Activated CD4-positive, alpha-beta T cell treated with anti-CD3 and anti-CD28 coated beads for 36 hours (primary cell): Measurements from ENCODE around the gene GARIN5A. TPM values are rescaled to one million over a fixed set of nuclear protein-coding genes. Genes with fewer than 3 reads are reported as not detected.

Experiments
- ATAC-seq: fragments of 200-7000 bp; cut with Tn5 transposase; one replicate; pipeline ENCODE4 v1.10.0; 2021; ENCODE audit warnings: mild to moderate bottlenecking, moderate library complexity
- CTCF ChIA-PET: fragments of 350-600 bp; sonication (Branson Sonifier 250); formaldehyde crosslinking; loops from one replicate; lab custom pipeline; 2021; ENCODE audit warnings: antibody characterized with exemption; lab: Charles Lee
- POLR2A ChIA-PET: fragments of 350-600 bp; sonication (Branson Sonifier 250); formaldehyde crosslinking; loops from one replicate; lab custom pipeline; 2021; ENCODE audit warnings: antibody characterized with exemption, inconsistent platforms; lab: Charles Lee
- DNase-seq: peaks from one replicate; pipeline ENCODE4 v3.0.0-alpha.2; 2020
- H3K27ac Mint-ChIP-seq: one replicate; pipeline ENCODE4 v1.8.0; 2021; ENCODE audit warnings: mixed read lengths
- H3K27me3 Mint-ChIP-seq: one replicate; pipeline ENCODE4 v1.8.0; 2021; ENCODE audit warnings: mixed read lengths
- H3K36me3 Mint-ChIP-seq: one replicate; pipeline ENCODE4 v1.8.0; 2021; ENCODE audit warnings: low read depth, mixed read lengths
- H3K4me1 Mint-ChIP-seq: one replicate; pipeline ENCODE4 v1.8.0; 2021; ENCODE audit warnings: mixed read lengths
- H3K4me3 Mint-ChIP-seq: one replicate; pipeline ENCODE4 v1.8.0; 2021; ENCODE audit warnings: mild to moderate bottlenecking, moderate library complexity, mixed read lengths
- H3K9me3 Mint-ChIP-seq: one replicate; pipeline ENCODE4 v1.8.0; 2021; ENCODE audit warnings: low read depth, mixed read lengths
- intact Hi-C, 2 experiments: fragments of 100-400 bp; cut with DNase I in 1 of 2; cut with micrococcal nuclease in 1 of 2; formaldehyde crosslinking; loops; one replicate each; pipeline versions ENCODE4 v1.14.2 to v1.15.1; 2022 to 2024; cut with DNase I, micrococcal nuclease
- total RNA-seq, 2 experiments: library from RNA; stranded (reverse); gene quantifications; one replicate each; pipeline ENCODE4 v1.2.3, GENCODE V29; 2021

Gene GARIN5A
- total RNA-seq, 2 experiments from 2014 or later = 0.48 to 0.58 TPM

DNA sequence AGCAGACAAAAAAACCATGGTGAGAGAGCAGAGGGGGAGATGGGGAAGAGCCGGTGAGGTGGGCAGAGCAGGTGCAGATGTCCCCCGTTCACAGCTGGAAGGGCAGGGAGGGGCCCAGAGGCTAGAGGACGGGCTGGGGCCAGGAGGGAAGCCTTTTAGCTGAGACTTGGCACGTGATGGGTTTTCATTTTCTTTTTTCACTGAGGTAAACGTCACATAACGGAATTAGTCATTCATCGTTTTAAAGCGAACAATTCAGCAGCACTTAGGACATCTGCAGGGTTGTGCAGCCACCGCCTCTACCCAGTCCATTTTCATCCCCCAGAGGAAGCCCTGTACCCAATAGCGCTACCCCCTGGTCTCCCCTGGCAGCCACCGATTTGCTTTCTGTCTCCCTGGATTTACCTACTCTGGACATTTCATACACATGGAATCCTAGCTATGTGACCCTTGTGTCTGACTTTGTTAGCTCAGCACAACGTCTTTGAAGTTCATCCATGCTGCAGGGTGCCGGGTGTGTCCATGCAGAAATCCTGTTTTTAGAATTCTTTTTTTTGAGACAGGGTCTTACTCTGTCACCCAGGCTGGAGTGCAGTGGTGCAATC, 16.4 kb downstream of the GARIN5A start:
- intact Hi-C loops = no loop called here
- peak; percentile 52 for DNase-seq
- Mint-ChIP-seq H3K36me3 (no peaks in the 10 kb centered on the region), H3K4me3 (no peak overlapping the region), H3K9me3 (no peaks in the 10 kb centered on the region), H3K27me3 (peaks cover 25% of the 10 kb centered on the region), H3K27ac (peak overlapping the region; percentile 66), H3K4me1 (peaks cover 16% of the 10 kb centered on the region)
- CTCF ChIA-PET = interaction anchor here (0.6 to 2.7 kb wide), 19 partner anchors 10 to 462 kb away, joined by 3 to 22 read pairs (median 4); no protein-coding TSS in a partner anchor
- POLR2A ChIA-PET = no interaction called here
- peak; percentile 83 for ATAC-seq

- ChIA-PET POLR2A (no interaction called here), CTCF (interaction anchor here (1.5 to 2.7 kb wide), 4 partner anchors 28 to 324 kb away, joined by 4 to 22 read pairs (median 6); no protein-coding TSS in a partner anchor)
- Mint-ChIP-seq H3K9me3 (no peaks in the 10 kb centered on the region), H3K4me3 (no peak overlapping the region), H3K27ac (peak overlapping the region; percentile 66), H3K27me3 (peaks cover 23% of the 10 kb centered on the region), H3K4me1 (peaks cover 16% of the 10 kb centered on the region), H3K36me3 (no peaks in the 10 kb centered on the region)
- DNase-seq (no peak), ATAC-seq (no peak)
- intact Hi-C loops = no loop called here
Observed at GRCh38 chr19:50459638-50460037, 17.0 kb downstream of the GARIN5A start.

DNA sequence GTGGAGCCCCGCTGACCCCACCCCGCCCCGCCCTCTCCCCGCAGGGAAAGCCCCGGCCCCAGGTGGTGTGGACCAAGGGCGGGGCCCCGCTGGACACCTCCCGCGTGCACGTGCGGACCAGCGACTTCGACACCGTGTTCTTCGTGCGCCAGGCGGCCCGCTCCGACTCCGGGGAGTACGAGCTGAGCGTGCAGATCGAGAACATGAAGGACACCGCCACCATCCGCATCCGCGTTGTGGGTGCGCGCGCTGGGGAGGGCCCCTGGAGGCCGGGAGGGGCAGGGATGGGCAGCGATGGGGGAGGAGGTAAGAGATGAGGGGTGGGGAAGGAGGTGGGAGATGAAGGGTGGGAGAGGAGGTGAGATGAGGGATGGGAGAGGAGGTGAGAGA, 17.6 kb downstream of the GARIN5A start:
- POLR2A ChIA-PET = no interaction called here
- no peaks in the 10 kb centered on the region for H3K9me3 Mint-ChIP-seq

GRCh38 chr19:50458396-50459066, 18.1 kb downstream of the GARIN5A start:
- Mint-ChIP-seq H3K9me3 (no peaks in the 10 kb centered on the region), H3K4me1 (peaks cover 16% of the 10 kb centered on the region), H3K27me3 (peaks cover 23% of the 10 kb centered on the region), H3K27ac (no peak overlapping the region), H3K4me3 (no peak overlapping the region), H3K36me3 (no peaks in the 10 kb centered on the region)
- ChIA-PET POLR2A (no interaction called here), CTCF (interaction anchor here (1.3 kb wide), 1 partner anchor 310 kb away, joined by 4 read pairs; no protein-coding TSS in a partner anchor)
- ATAC-seq (no peak), DNase-seq (no peak)
- intact Hi-C loops = no loop called here

More for the DNA sequence above, 17.6 kb downstream of the GARIN5A start:
- Mint-ChIP-seq H3K4me3 (no peak overlapping the region), H3K27me3 (peaks cover 23% of the 10 kb centered on the region), H3K36me3 (no peaks in the 10 kb centered on the region), H3K27ac (no peak overlapping the region), H3K4me1 (peaks cover 16% of the 10 kb centered on the region)
- ATAC-seq (no peak), DNase-seq (no peak)
- CTCF ChIA-PET = no interaction called here
- intact Hi-C loops = no loop called here

- no peaks in the 10 kb centered on the region for H3K36me3 Mint-ChIP-seq
- DNase-seq (no peak), ATAC-seq (no peak)
- ChIA-PET CTCF (interaction anchor here (0.9 to 1.3 kb wide), 2 partner anchors 16 to 309 kb away, joined by 3 to 4 read pairs; no protein-coding TSS in a partner anchor), POLR2A (no interaction called here)
- H3K27me3 Mint-ChIP-seq = peaks cover 21% of the 10 kb centered on the region
- peaks cover 16% of the 10 kb centered on the region for H3K4me1 Mint-ChIP-seq
- intact Hi-C loops = no loop called here
- H3K27ac Mint-ChIP-seq = no peak overlapping the region
- H3K9me3 Mint-ChIP-seq = no peaks in the 10 kb centered on the region
- no peak overlapping the region for H3K4me3 Mint-ChIP-seq
Observed at GRCh38 chr19:50457300-50457699, 19.3 kb downstream of the GARIN5A start.

DNA sequence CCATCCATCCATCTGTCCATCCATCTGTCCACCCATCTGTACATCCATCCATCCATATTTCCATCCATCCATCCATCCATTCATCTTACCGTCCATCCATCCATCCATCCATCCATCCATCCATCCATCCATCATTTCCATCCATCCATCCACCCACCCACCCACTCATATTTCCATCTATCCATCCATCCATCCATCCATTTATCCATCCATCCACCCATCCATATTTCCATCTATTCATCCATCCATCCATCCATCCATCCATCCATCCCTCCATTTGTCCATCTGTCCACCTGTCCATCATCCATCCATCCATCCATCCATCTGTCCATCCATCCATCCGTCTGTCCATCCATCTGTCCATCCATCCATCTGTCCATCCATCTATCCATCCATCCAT, 20.7 kb downstream of the GARIN5A start:
- CTCF ChIA-PET = no interaction called here

GRCh38 chr19:50453243-50453642, 23.4 kb downstream of the GARIN5A start:
- no peak for DNase-seq
- Mint-ChIP-seq H3K27ac (no peak overlapping the region), H3K4me1 (no peaks in the 10 kb centered on the region), H3K9me3 (no peaks in the 10 kb centered on the region), H3K36me3 (no peaks in the 10 kb centered on the region), H3K4me3 (no peak overlapping the region), H3K27me3 (peaks cover 7% of the 10 kb centered on the region)
- POLR2A ChIA-PET = interaction anchor here (1.0 kb wide), 1 partner anchor 33 kb away, joined by 3 read pairs; no protein-coding TSS in a partner anchor
- intact Hi-C loops = no loop called here
- no peak for ATAC-seq
- CTCF ChIA-PET = interaction anchor here (0.7 to 1.5 kb wide), 2 partner anchors 9 to 39 kb away, joined by 3 to 5 read pairs; no protein-coding TSS in a partner anchor

More for the DNA sequence above, 20.7 kb downstream of the GARIN5A start:
- H3K27ac Mint-ChIP-seq = no peak overlapping the region
- H3K4me3 Mint-ChIP-seq = no peak overlapping the region
- H3K9me3 Mint-ChIP-seq = no peaks in the 10 kb centered on the region
- H3K36me3 Mint-ChIP-seq = no peaks in the 10 kb centered on the region
- no peak for ATAC-seq
- DNase-seq = no peak
- POLR2A ChIA-PET = no interaction called here
- intact Hi-C loops = no loop called here
- peaks cover 16% of the 10 kb centered on the region for H3K27me3 Mint-ChIP-seq
- H3K4me1 Mint-ChIP-seq = peaks cover 11% of the 10 kb centered on the region

GRCh38 chr19:50451223-50451534, 25.5 kb downstream of the GARIN5A start:
- no peaks in the 10 kb centered on the region for H3K36me3 Mint-ChIP-seq
- H3K27me3 Mint-ChIP-seq = peaks cover 2% of the 10 kb centered on the region
- POLR2A ChIA-PET = no interaction called here
- intact Hi-C loops = no loop called here
- H3K27ac Mint-ChIP-seq = no peak overlapping the region
- DNase-seq (no peak), ATAC-seq (no peak)
- CTCF ChIA-PET = interaction anchor here (1.2 kb wide), 1 partner anchor 105 kb away, joined by 3 read pairs; no protein-coding TSS in a partner anchor
- H3K4me3 Mint-ChIP-seq = no peak overlapping the region
- H3K9me3 Mint-ChIP-seq = no peaks in the 10 kb centered on the region
- H3K4me1 Mint-ChIP-seq = no peaks in the 10 kb centered on the region

GRCh38 chr19:50450369-50451222, 26.1 kb downstream of the GARIN5A start:
- no peak for ATAC-seq
- H3K27me3 Mint-ChIP-seq = peaks cover 2% of the 10 kb centered on the region
- ChIA-PET POLR2A (no interaction called here), CTCF (interaction anchor here (1.2 to 1.3 kb wide), 2 partner anchors 10 to 105 kb away, joined by 3 to 4 read pairs; no protein-coding TSS in a partner anchor)
- H3K36me3 Mint-ChIP-seq = no peaks in the 10 kb centered on the region
- H3K27ac Mint-ChIP-seq = no peak overlapping the region
- H3K9me3 Mint-ChIP-seq = no peaks in the 10 kb centered on the region
- no peak for DNase-seq
- H3K4me3 Mint-ChIP-seq = no peak overlapping the region
- H3K4me1 Mint-ChIP-seq = no peaks in the 10 kb centered on the region
- intact Hi-C loops = no loop called here

- Mint-ChIP-seq H3K9me3 (no peaks in the 10 kb centered on the region), H3K36me3 (no peaks in the 10 kb centered on the region), H3K4me3 (no peak overlapping the region), H3K27ac (no peak overlapping the region), H3K27me3 (peaks cover 3% of the 10 kb centered on the region), H3K4me1 (no peaks in the 10 kb centered on the region)
- CTCF ChIA-PET = interaction anchor here (1.3 kb wide), 2 partner anchors 11 to 23 kb away, joined by 4 read pairs; no protein-coding TSS in a partner anchor
- intact Hi-C loops = no loop called here
- POLR2A ChIA-PET = interaction anchor here (0.6 kb wide), 1 partner anchor 124 kb away, joined by 3 read pairs; no protein-coding TSS in a partner anchor
- ATAC-seq (no peak), DNase-seq (no peak)
Observed at GRCh38 chr19:50449236-50449899, 27.3 kb downstream of the GARIN5A start.

DNA sequence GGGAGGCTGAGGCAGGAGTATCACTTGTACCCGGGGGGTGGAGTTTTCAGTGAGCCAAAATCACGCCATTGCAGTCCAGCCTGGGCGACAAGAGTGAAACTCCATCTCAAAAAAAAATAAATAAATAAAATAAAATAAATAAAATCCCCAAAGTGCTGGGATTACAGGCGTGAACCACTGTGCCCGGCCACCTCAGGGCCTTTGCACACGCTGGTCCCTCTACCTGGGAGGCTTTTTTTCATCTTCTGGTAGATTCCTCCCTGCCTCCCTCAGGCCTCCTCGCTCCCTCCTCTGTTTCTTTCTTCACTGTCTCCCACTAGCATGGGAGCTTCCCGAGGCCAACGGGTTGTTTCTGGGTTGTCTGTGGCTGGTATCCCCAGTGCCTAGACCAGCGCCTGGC, 28.9 kb downstream of the GARIN5A start:
- POLR2A ChIA-PET = no interaction called here
- DNase-seq (no peak), ATAC-seq (no peak)
- CTCF ChIA-PET = interaction anchor here (1.1 kb wide), 1 partner anchor 13 kb away, joined by 3 read pairs; no protein-coding TSS in a partner anchor
- Mint-ChIP-seq H3K27me3 (peaks cover 9% of the 10 kb centered on the region), H3K36me3 (no peaks in the 10 kb centered on the region), H3K4me3 (peak overlapping the region; percentile 25), H3K9me3 (no peaks in the 10 kb centered on the region), H3K4me1 (no peaks in the 10 kb centered on the region), H3K27ac (no peak overlapping the region)
- intact Hi-C loops = no loop called here
